Stomach smooth muscle (tissue), 2 donors: ENCODE results near the gene PRMT1.

Source experiments
- H3K27ac ChIP-seq: one replicate; pipeline ENCODE4 v1.7.0; 2013; ENCODE audit warnings: mild to moderate bottlenecking, low read length, inconsistent platforms
- H3K27me3 ChIP-seq, 2 donors: one replicate each; pipeline ENCODE4 v1.7.0; 2013; ENCODE audit warnings: low read length in 2 of 2; ENCODE audit not compliant: insufficient read depth in 2 of 2, control insufficient read depth in 1 of 2
- H3K36me3 ChIP-seq, 2 donors: one replicate each; pipeline ENCODE4 v1.7.0; 2013; ENCODE audit warnings: low read length in 2 of 2; ENCODE audit not compliant: control insufficient read depth in 2 of 2, insufficient read depth in 2 of 2
- H3K4me1 ChIP-seq: one replicate; pipeline ENCODE4 v1.7.0; 2013; ENCODE audit warnings: low read length; ENCODE audit not compliant: control insufficient read depth, insufficient read depth
- H3K4me3 ChIP-seq, 2 donors: one replicate each; pipeline ENCODE4 v1.7.0; 2013; ENCODE audit warnings: low read length in 2 of 2
- H3K9ac ChIP-seq, 2 donors: one replicate each; pipeline ENCODE4 v1.7.0; 2013; ENCODE audit warnings: low read length in 2 of 2, mild to moderate bottlenecking in 1 of 2
- H3K9me3 ChIP-seq, 2 donors: one replicate each; pipeline ENCODE4 v1.7.0; 2013; ENCODE audit warnings: low read length in 2 of 2; ENCODE audit not compliant: control insufficient read depth in 2 of 2
- donor health status: healthy.
- donor health status: Pancreatic carcinoma.

The PRMT1 gene

GRCh38 chr19:49660338-49660961 lies 16.6 kb upstream of the PRMT1 start:
- H3K4me1 ChIP-seq = peaks cover 15% of the 10 kb centered on the region
- peaks cover 41 to 51% of the 10 kb centered on the region in 2 donors for H3K36me3 ChIP-seq
- H3K27me3 ChIP-seq = no peaks in the 10 kb centered on the region
- no peaks in the 10 kb centered on the region for H3K9me3 ChIP-seq
- no peak overlapping the region for H3K9ac ChIP-seq
- H3K27ac ChIP-seq = no peak overlapping the region
- no peak overlapping the region for H3K4me3 ChIP-seq

GRCh38 chr19:49662011-49662410 lies 15.1 kb upstream of the PRMT1 start:
- no peak overlapping the region for H3K9ac ChIP-seq
- H3K9me3 ChIP-seq = no peaks in the 10 kb centered on the region
- peaks cover 31 to 38% of the 10 kb centered on the region in 2 donors for H3K36me3 ChIP-seq
- H3K4me3 ChIP-seq = no peak overlapping the region
- peaks cover 23% of the 10 kb centered on the region for H3K4me1 ChIP-seq
- no peak overlapping the region for H3K27ac ChIP-seq
- H3K27me3 ChIP-seq = no peaks in the 10 kb centered on the region

- H3K9me3 ChIP-seq = no peaks in the 10 kb centered on the region
- H3K36me3 ChIP-seq = peaks cover 22 to 29% of the 10 kb centered on the region in 2 donors
- H3K27ac ChIP-seq = no peak overlapping the region
- no peak overlapping the region for H3K9ac ChIP-seq
- H3K4me3 ChIP-seq = no peak overlapping the region
- peaks cover 23% of the 10 kb centered on the region for H3K4me1 ChIP-seq
- no peaks in the 10 kb centered on the region for H3K27me3 ChIP-seq
Measured at GRCh38 chr19:49663224-49663623, 13.8 kb upstream of the PRMT1 start.

GRCh38 chr19:49664171-49665035 lies 12.7 kb upstream of the PRMT1 start:
- peaks cover 18 to 24% of the 10 kb centered on the region in 2 donors for H3K36me3 ChIP-seq
- H3K4me1 ChIP-seq = peaks cover 23% of the 10 kb centered on the region
- peak overlapping the region; percentile 77 for H3K27ac ChIP-seq
- peak overlapping the region; percentile 84 to 88 for H3K9ac ChIP-seq
- H3K4me3 ChIP-seq = peak overlapping the region; percentile 85 to 92
- no peaks in the 10 kb centered on the region for H3K27me3 ChIP-seq
- no peaks in the 10 kb centered on the region for H3K9me3 ChIP-seq

GRCh38 chr19:49665036-49665350 lies 12.1 kb upstream of the PRMT1 start:
- Histone ChIP-seq H3K4me3 (peak overlapping the region; percentile 85 to 92), H3K9me3 (no peaks in the 10 kb centered on the region), H3K9ac (peak overlapping the region; percentile 84 to 88), H3K36me3 (peaks cover 16 to 18% of the 10 kb centered on the region in 2 donors), H3K4me1 (peaks cover 23% of the 10 kb centered on the region), H3K27ac (peak overlapping the region; percentile 77), H3K27me3 (no peaks in the 10 kb centered on the region)

GRCh38 chr19:49665351-49666119 lies 11.5 kb upstream of the PRMT1 start, which contains the start of the genes BCL2L12 and IRF3:
TSS of gene BCL2L12 (plus strand) at chr19:49665933. CDS start at chr19:49666693, 760 bp downstream.
TSS of gene IRF3 (minus strand) at chr19:49665857. CDS start at chr19:49664838, 1,019 bp downstream.
- H3K4me3 ChIP-seq = peak within 1 kb of the TSS; percentile 85 to 92
- H3K36me3 ChIP-seq = peaks cover 12 to 18% of the 10 kb centered on the region in 2 donors
- no peaks in the 10 kb centered on the region for H3K27me3 ChIP-seq
- peak within 1 kb of the TSS; percentile 84 to 88 for H3K9ac ChIP-seq
- peak within 1 kb of the TSS; percentile 77 for H3K27ac ChIP-seq
- H3K9me3 ChIP-seq = no peaks in the 10 kb centered on the region
- H3K4me1 ChIP-seq = peaks cover 23% of the 10 kb centered on the region

GRCh38 chr19:49666120-49666444 lies 11.0 kb upstream of the PRMT1 start:
- Histone ChIP-seq H3K27me3 (no peaks in the 10 kb centered on the region), H3K4me3 (peak overlapping the region; percentile 85 to 92), H3K4me1 (peaks cover 23% of the 10 kb centered on the region), H3K9me3 (no peaks in the 10 kb centered on the region), H3K9ac (peak overlapping the region; percentile 83 to 88), H3K27ac (peak overlapping the region; percentile 75), H3K36me3 (peaks cover 12 to 16% of the 10 kb centered on the region in 2 donors)

- peaks cover 4 to 10% of the 10 kb centered on the region in 2 donors for H3K36me3 ChIP-seq
- no peak overlapping the region for H3K27ac ChIP-seq
- no peak overlapping the region for H3K9ac ChIP-seq
- peaks cover 30% of the 10 kb centered on the region for H3K4me1 ChIP-seq
- no peaks in the 10 kb centered on the region for H3K9me3 ChIP-seq
- H3K4me3 ChIP-seq = no peak overlapping the region
- no peaks in the 10 kb centered on the region for H3K27me3 ChIP-seq
Measured at GRCh38 chr19:49667473-49667872, 9.6 kb upstream of the PRMT1 start.

GRCh38 chr19:49669516-49669915 lies 7.6 kb upstream of the PRMT1 start:
- Histone ChIP-seq H3K4me1 (peaks cover 24% of the 10 kb centered on the region), H3K9me3 (no peaks in the 10 kb centered on the region), H3K27me3 (no peaks in the 10 kb centered on the region), H3K9ac (no peak overlapping the region), H3K36me3 (peaks cover 0 to 8% of the 10 kb centered on the region in 2 donors), H3K27ac (no peak overlapping the region), H3K4me3 (no peak overlapping the region)

- Histone ChIP-seq H3K27me3 (no peaks in the 10 kb centered on the region), H3K4me3 (peak overlapping the region in 1 of 2 donors; percentile 47), H3K4me1 (peaks cover 10% of the 10 kb centered on the region), H3K9ac (peak overlapping the region; percentile 2 to 21), H3K9me3 (no peaks in the 10 kb centered on the region), H3K36me3 (peaks cover 0 to 8% of the 10 kb centered on the region in 2 donors), H3K27ac (peak overlapping the region; percentile 37)
Measured at GRCh38 chr19:49672131-49672919, 4.7 kb upstream of the PRMT1 start.
